GM12865 (cell line): ENCODE measurements around the gene RBP4.

Experiments used
- DNase-seq: peaks from one replicate; pipeline ENCODE4 v3.0.0; 2010; ENCODE audit warnings: low read depth
- H3K4me3 ChIP-seq: 2 replicates; pipeline ENCODE4 v1.5.1; 2011; ENCODE audit warnings: mild to moderate bottlenecking, low read depth, low read length, control low read depth
- TF ChIP-seq, protein P1 (sequence below): IDR thresholded peaks from 2 replicates; pipeline ENCODE4 v1.5.1; 2011; ENCODE audit warnings: low read length, control low read depth, low read depth, inconsistent platforms; ENCODE audit not compliant: insufficient read depth; ENCODE audit errors: missing control alignments

Gene RBP4

DNA sequence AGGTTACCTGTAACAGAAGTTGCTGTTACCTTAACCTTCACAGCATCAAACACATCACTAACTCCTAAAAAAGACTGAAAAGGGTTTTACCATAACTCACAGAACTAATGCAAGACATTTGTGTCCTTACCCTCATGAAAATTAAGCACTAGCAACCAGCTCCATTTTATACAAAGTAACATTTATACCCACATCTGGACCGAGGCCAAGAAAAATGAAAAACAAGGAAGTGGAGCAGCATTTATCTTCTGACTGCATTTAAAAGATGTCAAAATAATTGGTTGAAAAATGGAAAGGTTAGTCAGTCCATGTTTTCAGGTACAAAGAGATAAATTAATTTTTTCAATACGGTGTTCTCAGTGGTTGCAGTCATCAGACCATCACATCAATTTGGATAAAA, 3.1 kb upstream of the RBP4 start:
- TF ChIP-seq, protein P1, sequence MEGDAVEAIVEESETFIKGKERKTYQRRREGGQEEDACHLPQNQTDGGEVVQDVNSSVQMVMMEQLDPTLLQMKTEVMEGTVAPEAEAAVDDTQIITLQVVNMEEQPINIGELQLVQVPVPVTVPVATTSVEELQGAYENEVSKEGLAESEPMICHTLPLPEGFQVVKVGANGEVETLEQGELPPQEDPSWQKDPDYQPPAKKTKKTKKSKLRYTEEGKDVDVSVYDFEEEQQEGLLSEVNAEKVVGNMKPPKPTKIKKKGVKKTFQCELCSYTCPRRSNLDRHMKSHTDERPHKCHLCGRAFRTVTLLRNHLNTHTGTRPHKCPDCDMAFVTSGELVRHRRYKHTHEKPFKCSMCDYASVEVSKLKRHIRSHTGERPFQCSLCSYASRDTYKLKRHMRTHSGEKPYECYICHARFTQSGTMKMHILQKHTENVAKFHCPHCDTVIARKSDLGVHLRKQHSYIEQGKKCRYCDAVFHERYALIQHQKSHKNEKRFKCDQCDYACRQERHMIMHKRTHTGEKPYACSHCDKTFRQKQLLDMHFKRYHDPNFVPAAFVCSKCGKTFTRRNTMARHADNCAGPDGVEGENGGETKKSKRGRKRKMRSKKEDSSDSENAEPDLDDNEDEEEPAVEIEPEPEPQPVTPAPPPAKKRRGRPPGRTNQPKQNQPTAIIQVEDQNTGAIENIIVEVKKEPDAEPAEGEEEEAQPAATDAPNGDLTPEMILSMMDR = no peak
- no peak overlapping the region for H3K4me3 ChIP-seq
- DNase-seq = no peak

GRCh38 chr10:93603023-93603422, 2.0 kb upstream of the RBP4 start:
- no peak for DNase-seq
- TF ChIP-seq, protein P1 = no peak
- H3K4me3 ChIP-seq = no peak overlapping the region

DNA sequence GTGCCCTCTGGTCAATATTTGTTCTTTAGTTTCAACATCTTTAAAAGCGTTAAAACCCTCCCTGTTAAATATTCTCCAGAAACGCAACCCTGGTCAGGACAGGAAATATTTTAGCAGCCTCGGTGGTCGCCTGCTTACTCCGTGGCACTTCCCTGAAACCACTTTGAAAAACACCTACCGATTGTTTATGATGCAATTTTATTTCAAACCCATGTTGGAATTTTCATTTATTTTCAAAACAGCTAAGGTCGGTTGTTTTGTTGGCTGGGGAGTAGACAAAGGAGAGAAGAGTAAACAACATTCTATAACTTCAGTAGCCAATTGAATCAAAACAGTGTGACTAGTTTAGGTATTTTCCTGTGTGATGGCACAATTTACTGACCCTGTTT, 733 bp upstream of the RBP4 start:
- TF ChIP-seq, protein P1 = no peak
- no peak for DNase-seq
- no peak overlapping the region for H3K4me3 ChIP-seq

DNA sequence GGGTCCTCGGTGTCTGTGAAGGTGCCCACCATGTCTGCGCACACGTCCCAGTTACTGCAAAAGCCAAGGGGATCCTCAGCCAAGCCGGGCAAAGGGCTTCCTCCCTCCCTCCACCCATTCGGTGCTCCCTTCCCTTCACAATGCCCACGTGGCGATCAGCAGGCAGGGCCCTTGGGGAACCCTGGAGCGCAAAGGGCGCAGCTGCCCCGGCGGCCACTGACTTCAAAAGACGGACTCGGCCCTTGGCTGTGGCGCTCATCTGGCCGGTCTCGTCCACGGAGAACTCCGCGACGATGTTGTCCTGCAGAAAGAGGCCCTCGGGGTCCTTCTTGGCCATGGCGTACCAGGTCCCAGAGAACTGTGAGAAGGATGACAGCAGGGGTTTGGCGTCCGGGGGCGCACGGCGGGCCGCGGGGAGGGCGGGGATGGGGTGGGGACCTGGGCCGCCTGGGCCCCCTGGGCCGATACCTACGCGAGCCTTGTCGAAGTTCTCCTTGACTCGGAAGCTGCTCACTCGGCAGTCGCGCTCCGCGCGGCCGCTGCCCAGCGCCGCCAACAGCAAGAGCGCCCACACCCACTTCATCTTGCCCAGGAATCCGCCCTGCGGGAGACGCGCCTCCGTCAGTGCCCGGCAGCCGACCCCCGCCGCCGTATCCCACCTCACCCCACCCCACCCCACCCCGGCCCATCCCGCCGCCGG, 439 bp downstream of the RBP4 start:
- TF ChIP-seq, protein P1 = no peak
- DNase-seq = no peak
- no peak overlapping the region for H3K4me3 ChIP-seq

GRCh38 chr10:93599778-93600177, 1.3 kb downstream of the RBP4 start:
- TF ChIP-seq, protein P1 = no peak
- DNase-seq = no peak
- no peak overlapping the region for H3K4me3 ChIP-seq

GRCh38 chr10:93599335-93599734, 1.7 kb downstream of the RBP4 start:
- no peak overlapping the region for H3K4me3 ChIP-seq
- no peak for DNase-seq
- TF ChIP-seq, protein P1 = no peak

- TF ChIP-seq, protein P1 = no peak
- no peak overlapping the region for H3K4me3 ChIP-seq
- no peak for DNase-seq
Measured at GRCh38 chr10:93598157-93598556, 2.9 kb downstream of the RBP4 start.
